ENCODE data around the gene AMN.

The AMN gene

GRCh38 chr14:102943979-102944378 lies 21.5 kb downstream of the AMN start:
- DNase-seq (ENCODE audit: low spot score) = no peak
- in situ Hi-C loops (cut with MboI; ENCODE audit: low pct_unique_long_range_greater_than_20kb, low sequenced_read_pairs, unreplicated experiment) = no loop called here
- TF ChIP-seq CTCF (IDR thresholded peaks at IDR 0.05; ENCODE audit: extremely low read depth, insufficient read depth, missing control alignments) = no peak

GRCh38 chr14:102944448-102945330 lies 22.2 kb downstream of the AMN start:
- in situ Hi-C loops (cut with MboI; ENCODE audit: low pct_unique_long_range_greater_than_20kb, low sequenced_read_pairs, unreplicated experiment) = no loop called here
- no peak for TF ChIP-seq CTCF (IDR thresholded peaks at IDR 0.05; ENCODE audit: extremely low read depth, insufficient read depth, missing control alignments)
- no peak for DNase-seq (ENCODE audit: low spot score)

GRCh38 chr14:102945346-102946130 lies 23.1 kb downstream of the AMN start:
- in situ Hi-C loops (cut with MboI; ENCODE audit: low pct_unique_long_range_greater_than_20kb, low sequenced_read_pairs, unreplicated experiment) = no loop called here
- DNase-seq (ENCODE audit: low spot score) = no peak
- no peak for TF ChIP-seq CTCF (IDR thresholded peaks at IDR 0.05; ENCODE audit: extremely low read depth, insufficient read depth, missing control alignments)

- no peak for DNase-seq (ENCODE audit: low spot score)
- no peak for TF ChIP-seq CTCF (IDR thresholded peaks at IDR 0.05; ENCODE audit: extremely low read depth, insufficient read depth, missing control alignments)
- in situ Hi-C loops (cut with MboI; ENCODE audit: low pct_unique_long_range_greater_than_20kb, low sequenced_read_pairs, unreplicated experiment) = no loop called here
Observed at GRCh38 chr14:102947321-102948103, 25.0 kb downstream of the AMN start.

- TF ChIP-seq CTCF (IDR thresholded peaks at IDR 0.05; ENCODE audit: extremely low read depth, insufficient read depth, missing control alignments) = no peak
- no peak for DNase-seq (ENCODE audit: low spot score)
- in situ Hi-C loops (cut with MboI; ENCODE audit: low pct_unique_long_range_greater_than_20kb, low sequenced_read_pairs, unreplicated experiment) = no loop called here
Observed at GRCh38 chr14:102948698-102949061, 26.2 kb downstream of the AMN start.

GRCh38 chr14:102949062-102949800 lies 26.8 kb downstream of the AMN start:
- TF ChIP-seq CTCF (IDR thresholded peaks at IDR 0.05; ENCODE audit: extremely low read depth, insufficient read depth, missing control alignments) = no peak
- no peak for DNase-seq (ENCODE audit: low spot score)
- in situ Hi-C loops (cut with MboI; ENCODE audit: low pct_unique_long_range_greater_than_20kb, low sequenced_read_pairs, unreplicated experiment) = no loop called here
